Keratinocyte (primary cell): Measurements from ENCODE around the gene TRIM10. TPM values are rescaled to one million over a fixed set of nuclear protein-coding genes. Genes with fewer than 3 reads are reported as not detected.

Experiments used
- DNase-seq: peaks from one replicate; pipeline ENCODE4 v3.0.0-alpha.2; 2011; ENCODE audit warnings: low read depth, missing footprints, low spot score
- FAIRE-seq: peaks from 2 replicates; lab custom pipeline; 2011; peaks lifted over from hg19 to GRCh38; lab: Jason Lieb, UNC
- H2AFZ ChIP-seq: 2 replicates; pipeline ENCODE4 v1.6.0; 2012; ENCODE audit warnings: low read length, control low read depth, inconsistent platforms; ENCODE audit not compliant: control insufficient read depth
- H3K27ac ChIP-seq: 2 replicates; pipeline ENCODE4 v1.5.1; 2011; ENCODE audit warnings: low read length; ENCODE audit not compliant: control insufficient read depth, insufficient read depth
- H3K27me3 ChIP-seq: 3 replicates; pipeline ENCODE4 v1.6.0; 2011; ENCODE audit warnings: low read length; ENCODE audit not compliant: control insufficient read depth, insufficient read depth; ENCODE audit errors: extremely low read depth
- H3K36me3 ChIP-seq, 2 experiments: 2 replicates in 1 of 2; 3 replicates in 1 of 2; pipeline ENCODE4 v1.5.1; 2011; ENCODE audit warnings: low read length in 2 of 2, mild to moderate bottlenecking in 1 of 2; ENCODE audit not compliant: control insufficient read depth in 2 of 2, insufficient read depth in 2 of 2; ENCODE audit errors: extremely low read depth in 1 of 2
- H3K4me1 ChIP-seq: 3 replicates; pipeline ENCODE4 v1.5.1; 2011; ENCODE audit warnings: low read length; ENCODE audit not compliant: control insufficient read depth, insufficient read depth; ENCODE audit errors: extremely low read depth
- H3K4me2 ChIP-seq: 3 replicates; pipeline ENCODE4 v1.6.0; 2011; ENCODE audit warnings: low read depth, low read length; ENCODE audit not compliant: control insufficient read depth, insufficient read depth; ENCODE audit errors: extremely low read depth
- H3K4me3 ChIP-seq, 3 experiments: fragments of 200-600 bp in 1 of 3; sonication (generic) in 1 of 3; 2 replicates in 2 of 3; 3 replicates in 1 of 3; pipeline ENCODE4 v1.5.1; 2011 to 2016; ENCODE audit warnings: low read length in 3 of 3, mild to moderate bottlenecking in 3 of 3, control low read depth in 2 of 3, inconsistent platforms in 1 of 3, low read depth in 1 of 3, mixed read lengths in 1 of 3, mixed run types in 1 of 3, moderate library complexity in 1 of 3; ENCODE audit not compliant: control insufficient read depth in 2 of 3, insufficient read depth in 2 of 3; ENCODE audit errors: extremely low read depth in 1 of 3
- H3K79me2 ChIP-seq: 2 replicates; pipeline ENCODE4 v1.6.0; 2012; ENCODE audit warnings: low read length; ENCODE audit not compliant: control insufficient read depth, insufficient read depth
- H3K9ac ChIP-seq: 3 replicates; pipeline ENCODE4 v1.6.0; 2011; ENCODE audit warnings: low read length; ENCODE audit not compliant: control insufficient read depth, insufficient read depth; ENCODE audit errors: extremely low read depth
- H3K9me1 ChIP-seq: 3 replicates; pipeline ENCODE4 v1.6.0; 2011; ENCODE audit warnings: low read length; ENCODE audit not compliant: control insufficient read depth, insufficient read depth; ENCODE audit errors: extremely low read depth
- H3K9me3 ChIP-seq: 2 replicates; pipeline ENCODE4 v1.5.1; 2012; ENCODE audit warnings: low read depth, low read length; ENCODE audit not compliant: control insufficient read depth
- H4K20me1 ChIP-seq: 3 replicates; pipeline ENCODE4 v1.6.0; 2011; ENCODE audit warnings: low read length; ENCODE audit not compliant: control insufficient read depth, insufficient read depth; ENCODE audit errors: extremely low read depth
- EZH2 ChIP-seq: IDR thresholded peaks from one replicate; pipeline ENCODE4 v1.6.1; 2012; ENCODE audit warnings: inconsistent platforms, mild to moderate bottlenecking, low read length, moderate library complexity
- dilution Hi-C: fragments of 300-500 bp; cut with MboI; formaldehyde crosslinking; loops from one replicate; pipeline ENCODE4 v1.7.0; 2020; ENCODE audit warnings: low sequenced_read_pairs; ENCODE audit not compliant: extremely low pct_ligation_motif_present
- polyA plus RNA-seq, 5 experiments: library from polyadenylated mRNA; depleted of rRNA in 3 of 5; stranded (reverse) in 3 of 5; stranded (forward) in 1 of 5; unstranded in 1 of 5; fragments of >200 nt; gene quantifications; 1 replicate in 1 of 5; 2 replicates in 3 of 5; 3 replicates in 1 of 5; pipeline versions ENCODE4 v1.2.1 to v1.2.3, GENCODE V29; 2011 to 2012; ENCODE audit warnings: missing spikeins in 2 of 5, low read depth in 1 of 5, low replicate concordance in 1 of 5
- TF ChIP-seq, protein P1 (sequence below), 3 experiments: IDR thresholded peaks in 1 of 3; conservative IDR thresholded peaks in 1 of 3; optimal IDR thresholded peaks in 1 of 3; 2 replicates in 2 of 3; 3 replicates in 1 of 3; pipeline versions ENCODE3 to v1.5.1; 2011; ENCODE audit warnings: low read length in 3 of 3, mild to moderate bottlenecking in 3 of 3, moderate library complexity in 2 of 3, control low read depth in 1 of 3, inconsistent platforms in 1 of 3; ENCODE audit not compliant: insufficient read depth in 2 of 3; ENCODE audit errors: extremely low read depth in 1 of 3

TRIM10 gene
- polyA plus RNA-seq, 1 donor (not counting 4 experiments of a cell fraction or from before 2014, with no cell fraction given) = not detected

DNA sequence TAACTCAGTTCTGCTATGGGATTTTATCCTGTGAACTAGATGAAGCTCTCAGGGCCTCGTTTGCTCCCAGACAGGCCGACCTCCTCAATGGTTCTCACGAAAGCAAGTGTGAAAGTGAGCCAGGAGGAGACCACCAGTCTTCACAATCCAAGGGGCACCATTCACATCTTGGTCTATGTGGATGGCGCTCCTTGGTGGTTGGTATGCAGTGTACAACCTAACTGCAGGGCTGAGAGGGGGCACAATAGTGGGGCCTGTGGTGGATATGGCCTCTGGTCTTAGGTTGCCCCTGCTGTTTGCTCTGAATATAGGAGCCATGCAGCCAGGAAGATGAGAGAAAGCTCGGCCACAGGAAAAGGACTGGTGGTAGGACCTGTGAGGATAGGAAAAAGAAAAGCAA lies 27.5 kb upstream of the TRIM10 start:
- Histone ChIP-seq H3K27me3 (no peaks in the 10 kb centered on the region), H3K9ac (no peak overlapping the region), H3K4me2 (no peak overlapping the region), H3K79me2 (no peaks in the 10 kb centered on the region), H3K36me3 (peaks cover 22 to 27% of the 10 kb centered on the region in 2 experiments), H3K9me1 (no peaks in the 10 kb centered on the region), H2AFZ (no peak overlapping the region), H3K4me1 (no peaks in the 10 kb centered on the region), H3K4me3 (no peak overlapping the region), H3K9me3 (no peaks in the 10 kb centered on the region), H3K27ac (no peak overlapping the region), H4K20me1 (no peaks in the 10 kb centered on the region)
- TF ChIP-seq EZH2 = no peak
- TF ChIP-seq, protein P1, sequence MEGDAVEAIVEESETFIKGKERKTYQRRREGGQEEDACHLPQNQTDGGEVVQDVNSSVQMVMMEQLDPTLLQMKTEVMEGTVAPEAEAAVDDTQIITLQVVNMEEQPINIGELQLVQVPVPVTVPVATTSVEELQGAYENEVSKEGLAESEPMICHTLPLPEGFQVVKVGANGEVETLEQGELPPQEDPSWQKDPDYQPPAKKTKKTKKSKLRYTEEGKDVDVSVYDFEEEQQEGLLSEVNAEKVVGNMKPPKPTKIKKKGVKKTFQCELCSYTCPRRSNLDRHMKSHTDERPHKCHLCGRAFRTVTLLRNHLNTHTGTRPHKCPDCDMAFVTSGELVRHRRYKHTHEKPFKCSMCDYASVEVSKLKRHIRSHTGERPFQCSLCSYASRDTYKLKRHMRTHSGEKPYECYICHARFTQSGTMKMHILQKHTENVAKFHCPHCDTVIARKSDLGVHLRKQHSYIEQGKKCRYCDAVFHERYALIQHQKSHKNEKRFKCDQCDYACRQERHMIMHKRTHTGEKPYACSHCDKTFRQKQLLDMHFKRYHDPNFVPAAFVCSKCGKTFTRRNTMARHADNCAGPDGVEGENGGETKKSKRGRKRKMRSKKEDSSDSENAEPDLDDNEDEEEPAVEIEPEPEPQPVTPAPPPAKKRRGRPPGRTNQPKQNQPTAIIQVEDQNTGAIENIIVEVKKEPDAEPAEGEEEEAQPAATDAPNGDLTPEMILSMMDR (optimal IDR thresholded peaks at IDR 0.05 in 1 of 3, IDR thresholded peaks at IDR 0.05 in 1 of 3, conservative IDR thresholded peaks at IDR 0.05 in 1 of 3; ENCODE audit: extremely low read depth in 1 of 3, insufficient read depth in 2 of 3, low read length in 3 of 3) = no peak
- FAIRE-seq (no peak), DNase-seq (no peak)
- dilution Hi-C loops = no loop called here

DNA sequence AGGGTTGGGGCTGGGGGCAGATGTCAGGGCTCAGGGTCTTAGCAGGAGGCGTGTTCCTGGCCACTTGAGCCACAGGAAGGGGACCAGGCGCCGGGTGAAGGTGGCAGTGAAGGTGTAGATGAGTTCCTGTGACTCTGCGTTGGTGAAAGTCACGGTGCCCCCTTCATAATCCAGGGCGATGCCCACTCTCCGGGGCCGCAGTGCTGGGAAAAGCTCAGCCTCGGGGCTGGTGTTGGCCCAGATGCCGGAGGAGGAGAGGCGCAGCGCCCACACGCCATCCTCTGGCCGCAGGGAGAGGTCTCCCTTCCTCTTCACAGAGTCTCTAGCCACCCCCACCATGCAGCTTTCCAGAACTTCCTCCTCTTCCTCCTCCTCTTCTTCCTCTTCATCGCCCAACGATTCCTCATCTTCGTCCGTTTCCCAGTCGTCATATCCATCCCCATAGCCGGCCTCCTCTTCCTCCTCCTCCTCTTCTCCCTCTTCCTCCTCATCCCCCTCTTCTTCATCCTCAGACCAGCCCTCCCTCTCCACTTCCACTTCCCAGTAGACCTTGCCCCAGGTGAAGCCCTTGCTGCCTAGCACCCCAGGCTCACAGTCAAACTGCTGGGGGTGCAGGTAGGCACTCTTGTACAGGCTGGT lies 25.0 kb upstream of the TRIM10 start:
- Histone ChIP-seq H3K9me3 (no peaks in the 10 kb centered on the region), H3K27ac (no peak overlapping the region), H3K36me3 (peaks cover 20 to 22% of the 10 kb centered on the region in 2 experiments), H3K4me1 (no peaks in the 10 kb centered on the region), H3K9ac (no peak overlapping the region), H3K27me3 (no peaks in the 10 kb centered on the region), H3K4me2 (no peak overlapping the region), H3K79me2 (no peaks in the 10 kb centered on the region), H2AFZ (no peak overlapping the region), H4K20me1 (no peaks in the 10 kb centered on the region), H3K9me1 (no peaks in the 10 kb centered on the region), H3K4me3 (no peak overlapping the region)
- no peak for FAIRE-seq
- dilution Hi-C loops = no loop called here
- TF ChIP-seq EZH2 = no peak
- TF ChIP-seq, protein P1 (optimal IDR thresholded peaks at IDR 0.05 in 1 of 3, IDR thresholded peaks at IDR 0.05 in 1 of 3, conservative IDR thresholded peaks at IDR 0.05 in 1 of 3; ENCODE audit: extremely low read depth in 1 of 3, insufficient read depth in 2 of 3, low read length in 3 of 3) = no peak
- DNase-seq = no peak
